ENCODE measurements around the gene FAM171A2.
"Not testable (repeated sequence)": the region's sequence is repeated elsewhere in the genome, so short reads cannot be mapped to it uniquely, and the experiment has no call there.

Gene FAM171A2

DNA sequence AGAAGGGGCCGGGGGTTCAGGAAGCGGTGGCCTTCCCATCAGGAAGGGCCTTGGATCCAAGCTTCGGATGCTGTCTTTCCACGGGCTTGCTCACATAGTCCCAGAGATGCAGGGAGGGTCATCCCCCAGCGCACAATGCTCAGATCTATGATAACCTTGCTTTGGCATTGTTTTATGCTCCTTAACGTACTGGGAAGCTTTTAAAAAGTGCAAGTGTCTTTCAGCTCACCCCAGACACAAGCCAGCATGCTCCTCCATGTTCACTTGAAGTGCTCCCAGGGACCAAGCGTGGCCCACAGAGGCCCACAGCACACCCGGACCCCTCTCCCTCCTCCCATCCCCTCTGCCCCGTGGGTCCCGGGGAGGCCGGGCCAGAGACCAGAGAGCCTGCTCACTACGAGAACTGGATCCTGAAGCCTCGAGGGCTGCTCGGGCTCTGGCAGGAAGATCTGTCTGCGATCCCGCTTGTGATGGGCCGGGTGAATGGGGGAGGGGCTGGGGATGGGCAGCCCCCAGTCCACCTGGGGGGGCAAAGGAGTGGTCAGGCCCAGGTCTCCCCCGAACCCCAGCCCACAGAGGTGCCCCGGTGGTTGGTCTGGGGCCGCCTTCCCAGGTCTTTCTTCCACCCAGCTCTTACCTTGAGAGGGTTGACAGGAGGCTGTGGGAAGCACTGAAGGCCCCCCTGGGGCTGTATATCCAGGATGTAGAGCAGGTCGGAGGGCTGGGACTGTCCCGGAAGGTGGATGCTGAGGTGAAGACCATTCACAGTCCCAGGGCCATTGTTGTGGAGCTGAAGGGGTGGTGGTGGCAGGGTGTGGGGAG is 11.8 kb upstream of the FAM171A2 start:
- H3K4me2 ChIP-seq (ENCODE audit: low read length, poor library complexity, severe bottlenecking), result no peak overlapping the region
- H2AK5ac ChIP-seq (ENCODE audit: low read length, severe bottlenecking), result no peak overlapping the region
- no peaks in the 10 kb centered on the region for H3K36me3 ChIP-seq (ENCODE audit: control insufficient read depth in 1 of 2, insufficient read depth in 2 of 2, low read depth in 1 of 2, low read length in 2 of 2)
- no peak overlapping the region for H2BK15ac ChIP-seq (ENCODE audit: low read depth, poor library complexity, severe bottlenecking)
- H3K9ac ChIP-seq (ENCODE audit: low read length), result no peak overlapping the region
- no peak overlapping the region for H3K27ac ChIP-seq (ENCODE audit: low read length, poor library complexity, severe bottlenecking)
- peaks cover 21 to 66% of the 10 kb centered on the region in 2 experiments for H3K27me3 ChIP-seq (ENCODE audit: control insufficient read depth in 1 of 2, insufficient read depth in 1 of 2, low read length in 2 of 2)
- H2AFZ ChIP-seq (ENCODE audit: low read depth, low read length), result no peak overlapping the region
- no peak overlapping the region for H2BK12ac ChIP-seq (ENCODE audit: low read length in 2 of 2)
- H3K4me3 ChIP-seq (ENCODE audit: insufficient read depth in 1 of 2, low read depth in 1 of 2, low read length in 2 of 2), result no peak overlapping the region
- no peaks in the 10 kb centered on the region for H3K79me1 ChIP-seq (replicated peaks; ENCODE audit: low read length, poor library complexity, severe bottlenecking)
- H3K9me3 ChIP-seq (ENCODE audit: control insufficient read depth, low read length), result no peaks in the 10 kb centered on the region
- H3K4ac ChIP-seq (ENCODE audit: low read depth in 1 of 2, low read length in 2 of 2), result no peak overlapping the region
- peaks cover 6% of the 10 kb centered on the region for H3K4me1 ChIP-seq (ENCODE audit: control insufficient read depth, insufficient read depth, low read depth, low read length)
- H2BK5ac ChIP-seq (ENCODE audit: low read depth, low read length, poor library complexity, severe bottlenecking), result no peak overlapping the region
- no peak overlapping the region for H3K18ac ChIP-seq (ENCODE audit: low read depth in 1 of 2, low read length in 2 of 2)
- WGBS, result 57% methylated on average over 16 of the region's 22 CpGs
- H4K8ac ChIP-seq (ENCODE audit: low read length), result no peak overlapping the region
- no peak overlapping the region for H2BK120ac ChIP-seq (ENCODE audit: low read depth, low read length)
- no peak overlapping the region for H3K23ac ChIP-seq (ENCODE audit: low read length in 2 of 2)
- no peak overlapping the region for H4K91ac ChIP-seq (ENCODE audit: low read length)
- no peak overlapping the region for H3K14ac ChIP-seq (ENCODE audit: low read length in 2 of 2)
- DNase-seq, result no peak

DNA sequence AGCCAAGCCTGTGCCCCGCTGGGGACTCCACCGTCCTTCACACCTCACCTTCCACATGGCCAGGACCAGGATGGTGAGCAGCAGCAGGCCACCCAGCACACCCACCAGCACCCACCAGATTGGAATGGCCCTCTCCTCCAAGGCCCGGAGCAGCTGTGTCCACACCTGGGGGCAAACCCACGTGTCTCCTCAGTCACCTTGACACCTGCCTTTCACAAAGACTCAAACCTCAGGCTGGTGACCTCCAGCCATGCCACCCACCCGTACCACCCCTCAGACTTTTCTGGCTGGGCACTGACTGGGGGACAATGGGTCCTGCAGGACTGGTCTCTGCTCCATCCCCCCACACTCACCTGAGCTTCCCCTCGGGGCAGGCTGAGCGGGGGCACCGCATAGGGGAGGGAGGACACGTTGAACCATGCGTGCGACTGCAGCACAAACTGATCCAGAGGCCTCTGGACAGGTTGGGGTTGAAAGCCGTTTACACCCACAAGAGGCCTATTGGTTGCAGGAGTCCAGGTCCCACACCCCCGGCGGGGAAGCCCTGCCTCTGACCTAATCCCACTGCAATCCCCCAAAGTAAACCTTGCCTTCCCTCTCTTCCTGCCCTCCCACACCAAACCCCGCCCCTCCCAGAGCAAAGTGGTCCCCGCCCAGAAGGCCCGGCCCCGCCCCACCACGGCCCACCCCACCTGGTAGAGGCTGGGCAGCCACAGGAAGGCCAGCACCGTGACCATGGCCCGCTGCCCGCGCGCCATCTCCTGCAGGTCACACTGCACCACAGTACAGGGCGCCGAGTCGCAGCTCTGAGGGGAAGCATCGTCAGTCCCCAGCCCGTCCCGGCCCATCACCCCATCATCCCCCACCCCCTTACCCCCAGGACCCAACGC is 10.9 kb upstream of the FAM171A2 start:
- Histone ChIP-seq H3K79me1 (replicated peaks; ENCODE audit: low read length, poor library complexity, severe bottlenecking) (no peaks in the 10 kb centered on the region), H3K18ac (ENCODE audit: low read depth in 1 of 2, low read length in 2 of 2) (no peak overlapping the region), H3K14ac (ENCODE audit: low read length in 2 of 2) (peak overlapping the region in 1 of 2 experiments; percentile 53), H2BK15ac (ENCODE audit: low read depth, poor library complexity, severe bottlenecking) (no peak overlapping the region), H3K4ac (ENCODE audit: low read depth in 1 of 2, low read length in 2 of 2) (no peak overlapping the region), H4K8ac (ENCODE audit: low read length) (no peak overlapping the region), H2BK5ac (ENCODE audit: low read depth, low read length, poor library complexity, severe bottlenecking) (no peak overlapping the region), H4K91ac (ENCODE audit: low read length) (no peak overlapping the region), H3K9me3 (ENCODE audit: control insufficient read depth, low read length) (no peaks in the 10 kb centered on the region), H3K23ac (ENCODE audit: low read length in 2 of 2) (no peak overlapping the region), H2BK120ac (ENCODE audit: low read depth, low read length) (no peak overlapping the region), H3K4me2 (ENCODE audit: low read length, poor library complexity, severe bottlenecking) (no peak overlapping the region), H2AFZ (ENCODE audit: low read depth, low read length) (no peak overlapping the region), H2BK12ac (ENCODE audit: low read length in 2 of 2) (peak overlapping the region in 1 of 2 experiments; percentile 59), H3K36me3 (ENCODE audit: control insufficient read depth in 1 of 2, insufficient read depth in 2 of 2, low read depth in 1 of 2, low read length in 2 of 2) (no peaks in the 10 kb centered on the region), H3K27me3 (ENCODE audit: control insufficient read depth in 1 of 2, insufficient read depth in 1 of 2, low read length in 2 of 2) (peaks cover 17 to 67% of the 10 kb centered on the region in 2 experiments), H2AK5ac (ENCODE audit: low read length, severe bottlenecking) (no peak overlapping the region), H3K4me3 (ENCODE audit: insufficient read depth in 1 of 2, low read depth in 1 of 2, low read length in 2 of 2) (no peak overlapping the region), H3K9ac (ENCODE audit: low read length) (no peak overlapping the region), H3K4me1 (ENCODE audit: control insufficient read depth, insufficient read depth, low read depth, low read length) (peaks cover 6% of the 10 kb centered on the region), H3K27ac (ENCODE audit: low read length, poor library complexity, severe bottlenecking) (no peak overlapping the region)
- 38% methylated on average over 31 of the region's 31 CpGs for WGBS
- DNase-seq, result no peak

- H3K36me3 ChIP-seq (ENCODE audit: control insufficient read depth in 1 of 2, insufficient read depth in 2 of 2, low read depth in 1 of 2, low read length in 2 of 2), result no peaks in the 10 kb centered on the region
- H3K14ac ChIP-seq (ENCODE audit: low read length in 2 of 2), result no peak overlapping the region
- H3K18ac ChIP-seq (ENCODE audit: low read depth in 1 of 2, low read length in 2 of 2), result no peak overlapping the region
- no peak overlapping the region for H3K4me3 ChIP-seq (ENCODE audit: insufficient read depth in 1 of 2, low read depth in 1 of 2, low read length in 2 of 2)
- H4K91ac ChIP-seq (ENCODE audit: low read length), result no peak overlapping the region
- no peak overlapping the region for H2BK5ac ChIP-seq (ENCODE audit: low read depth, low read length, poor library complexity, severe bottlenecking)
- H3K27me3 ChIP-seq (ENCODE audit: control insufficient read depth in 1 of 2, insufficient read depth in 1 of 2, low read length in 2 of 2), result peaks cover 25 to 66% of the 10 kb centered on the region in 2 experiments
- no peak overlapping the region for H3K9ac ChIP-seq (ENCODE audit: low read length)
- H2BK12ac ChIP-seq (ENCODE audit: low read length in 2 of 2), result no peak overlapping the region
- H2BK120ac ChIP-seq (ENCODE audit: low read depth, low read length), result no peak overlapping the region
- H3K23ac ChIP-seq (ENCODE audit: low read length in 2 of 2), result no peak overlapping the region
- H3K4me1 ChIP-seq (ENCODE audit: control insufficient read depth, insufficient read depth, low read depth, low read length), result peaks cover 6% of the 10 kb centered on the region
- no peak overlapping the region for H2AFZ ChIP-seq (ENCODE audit: low read depth, low read length)
- no peaks in the 10 kb centered on the region for H3K79me1 ChIP-seq (replicated peaks; ENCODE audit: low read length, poor library complexity, severe bottlenecking)
- H2BK15ac ChIP-seq (ENCODE audit: low read depth, poor library complexity, severe bottlenecking), result no peak overlapping the region
- no peak for DNase-seq
- no peak overlapping the region for H3K4me2 ChIP-seq (ENCODE audit: low read length, poor library complexity, severe bottlenecking)
- no peak overlapping the region for H2AK5ac ChIP-seq (ENCODE audit: low read length, severe bottlenecking)
- H4K8ac ChIP-seq (ENCODE audit: low read length), result no peak overlapping the region
- H3K27ac ChIP-seq (ENCODE audit: low read length, poor library complexity, severe bottlenecking), result no peak overlapping the region
- H3K9me3 ChIP-seq (ENCODE audit: control insufficient read depth, low read length), result no peaks in the 10 kb centered on the region
- 73% methylated on average over 10 of the region's 10 CpGs for WGBS
- no peak overlapping the region for H3K4ac ChIP-seq (ENCODE audit: low read depth in 1 of 2, low read length in 2 of 2)
Observed at GRCh38 chr17:44372036-44372435, 8.4 kb upstream of the FAM171A2 start.

GRCh38 chr17:44369414-44370023 is 5.9 kb upstream of the FAM171A2 start:
- WGBS, result 79% methylated on average over 17 of the region's 17 CpGs
- H3K4me1 ChIP-seq (ENCODE audit: control insufficient read depth, insufficient read depth, low read depth, low read length), result not testable (repeated sequence)

More at GRCh38 chr17:44369414-44370023, 5.9 kb upstream of the FAM171A2 start:
- H3K79me1 ChIP-seq (replicated peaks; ENCODE audit: low read length, poor library complexity, severe bottlenecking); H3K27ac ChIP-seq (ENCODE audit: low read length, poor library complexity, severe bottlenecking); H2AFZ ChIP-seq (ENCODE audit: low read depth, low read length); H2BK120ac ChIP-seq (ENCODE audit: low read depth, low read length); H3K9ac ChIP-seq (ENCODE audit: low read length); H3K9me3 ChIP-seq (ENCODE audit: control insufficient read depth, low read length); H2BK5ac ChIP-seq (ENCODE audit: low read depth, low read length, poor library complexity, severe bottlenecking); H3K4me2 ChIP-seq (ENCODE audit: low read length, poor library complexity, severe bottlenecking); H3K18ac ChIP-seq (ENCODE audit: low read depth in 1 of 2, low read length in 2 of 2); H3K23ac ChIP-seq (ENCODE audit: low read length in 2 of 2); H3K14ac ChIP-seq (ENCODE audit: low read length in 2 of 2); H2BK12ac ChIP-seq (ENCODE audit: low read length in 2 of 2); H3K36me3 ChIP-seq (ENCODE audit: control insufficient read depth in 1 of 2, insufficient read depth in 2 of 2, low read depth in 1 of 2, low read length in 2 of 2); H3K4me3 ChIP-seq (ENCODE audit: insufficient read depth in 1 of 2, low read depth in 1 of 2, low read length in 2 of 2); H3K4ac ChIP-seq (ENCODE audit: low read depth in 1 of 2, low read length in 2 of 2); H4K8ac ChIP-seq (ENCODE audit: low read length); DNase-seq; H2BK15ac ChIP-seq (ENCODE audit: low read depth, poor library complexity, severe bottlenecking); H2AK5ac ChIP-seq (ENCODE audit: low read length, severe bottlenecking); H4K91ac ChIP-seq (ENCODE audit: low read length): not testable (repeated sequence)
- peaks cover 39 to 69% of the 10 kb centered on the region in 2 experiments for H3K27me3 ChIP-seq (ENCODE audit: control insufficient read depth in 1 of 2, insufficient read depth in 1 of 2, low read length in 2 of 2)
